ENCODE measurements around the gene HSPBAP1. TPM values are rescaled to one million over a fixed set of nuclear protein-coding genes. Genes with fewer than 3 reads are reported as not detected.

The HSPBAP1 gene, protein sequence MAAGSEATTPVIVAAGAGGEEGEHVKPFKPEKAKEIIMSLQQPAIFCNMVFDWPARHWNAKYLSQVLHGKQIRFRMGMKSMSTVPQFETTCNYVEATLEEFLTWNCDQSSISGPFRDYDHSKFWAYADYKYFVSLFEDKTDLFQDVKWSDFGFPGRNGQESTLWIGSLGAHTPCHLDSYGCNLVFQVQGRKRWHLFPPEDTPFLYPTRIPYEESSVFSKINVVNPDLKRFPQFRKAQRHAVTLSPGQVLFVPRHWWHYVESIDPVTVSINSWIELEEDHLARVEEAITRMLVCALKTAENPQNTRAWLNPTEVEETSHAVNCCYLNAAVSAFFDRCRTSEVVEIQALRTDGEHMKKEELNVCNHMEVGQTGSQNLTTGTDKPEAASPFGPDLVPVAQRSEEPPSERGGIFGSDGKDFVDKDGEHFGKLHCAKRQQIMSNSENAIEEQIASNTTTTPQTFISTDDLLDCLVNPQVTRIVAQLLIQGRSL
- 10.1 and 14.1 TPM in 2 replicates for total RNA-seq

DNA sequence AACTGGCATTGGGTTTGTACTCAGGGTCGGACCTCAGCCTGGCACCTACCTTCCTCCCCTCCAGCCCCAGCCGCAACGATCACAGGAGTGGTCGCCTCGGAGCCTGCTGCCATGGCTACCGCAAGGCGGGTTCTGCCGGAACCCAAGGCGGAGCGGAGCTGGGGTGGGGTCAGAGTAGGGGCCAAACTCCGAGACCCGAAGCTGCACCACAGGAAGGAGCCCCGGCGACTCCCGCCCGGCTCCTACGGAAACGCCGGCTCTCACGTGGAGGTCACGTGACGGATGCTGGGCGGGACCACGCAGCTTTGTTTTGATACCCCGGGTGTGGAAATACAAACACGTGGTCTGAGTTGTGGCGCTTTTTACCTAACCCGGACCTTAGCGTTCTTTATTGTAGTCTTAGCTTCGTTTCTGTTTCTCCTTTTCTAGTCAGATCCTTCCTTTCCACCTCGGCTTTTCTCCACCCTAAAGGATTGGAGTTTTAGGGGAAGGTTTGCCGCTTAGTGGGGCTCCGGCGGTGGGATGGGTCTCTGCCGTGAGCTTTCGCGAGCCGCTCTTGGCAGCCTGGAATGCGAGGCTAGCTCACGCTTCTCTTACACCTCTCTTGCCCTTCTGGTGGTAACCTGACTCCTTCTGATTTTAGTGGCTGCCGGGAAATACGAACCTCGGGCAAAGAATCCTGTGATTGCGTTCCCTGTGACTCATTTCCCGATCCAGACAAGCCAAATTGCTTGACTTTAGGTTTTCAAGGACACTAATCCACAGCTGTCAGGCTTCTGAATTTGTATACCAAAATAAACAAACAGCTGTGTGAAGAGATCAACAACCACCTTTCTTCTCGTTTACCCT is at the start of gene HSPBAP1:
Gene HSPBAP1, minus strand, starts transcription at position 264 of the 849 bp plus-strand sequence. Its CDS starts 151 bp downstream, at position 113.

DNA sequence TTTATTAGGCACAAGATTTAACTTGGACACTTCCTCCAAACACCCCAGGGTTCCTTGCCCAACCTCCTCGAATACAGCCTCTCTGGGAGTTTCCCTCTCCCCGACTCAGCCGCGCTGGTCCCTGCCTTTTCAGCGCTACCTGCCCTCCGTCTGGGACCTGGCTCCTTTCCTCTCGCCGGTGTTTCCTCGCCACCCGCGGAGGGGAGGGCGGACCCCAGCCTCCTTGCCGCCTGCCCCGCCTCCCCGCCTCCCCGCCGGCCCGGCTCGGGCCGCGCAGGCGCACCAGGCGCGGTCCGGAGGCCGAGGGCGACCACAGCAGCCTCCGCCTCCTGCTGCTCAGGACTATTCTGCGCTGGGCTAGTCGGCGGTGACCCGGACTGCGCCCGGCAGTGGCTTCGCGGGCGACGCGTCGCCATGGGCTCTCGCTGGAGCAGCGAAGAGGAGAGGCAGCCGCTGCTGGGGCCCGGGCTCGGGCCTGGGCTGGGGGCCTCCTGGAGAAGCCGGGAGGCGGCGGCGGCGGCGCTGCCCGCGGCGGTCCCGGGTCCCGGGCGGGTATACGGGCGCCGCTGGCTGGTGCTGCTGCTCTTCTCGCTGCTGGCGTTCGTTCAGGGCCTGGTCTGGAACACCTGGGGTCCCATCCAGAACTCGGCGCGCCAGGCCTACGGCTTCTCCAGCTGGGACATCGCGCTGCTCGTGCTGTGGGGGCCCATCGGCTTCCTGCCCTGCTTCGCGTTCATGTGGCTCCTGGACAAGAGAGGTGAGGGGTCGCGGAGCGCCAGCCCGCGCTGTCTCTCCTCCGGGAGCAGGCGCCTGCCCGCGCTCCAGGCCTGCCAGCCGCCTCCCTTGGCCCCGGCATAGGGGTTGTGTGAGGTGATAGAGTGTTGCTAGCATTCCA is 1.4 kb upstream of the HSPBAP1 start, which contains the start of gene SLC49A4:
Gene SLC49A4, plus strand, starts transcription at position 291 of the 895 bp plus-strand sequence. Its CDS starts 124 bp downstream, at position 415.

Other genes with a start within 250 kb of the HSPBAP1 start
- gene PARP9, start 229.5 kb downstream of the HSPBAP1 start, total RNA-seq = 8.7 and 11.8 TPM in 2 replicates
- gene DTX3L, start 229.5 kb downstream of the HSPBAP1 start, total RNA-seq = 9.4 and 15.2 TPM in 2 replicates
- not detected in 2 replicates for gene PARP15, start 216.2 kb downstream of the HSPBAP1 start, total RNA-seq
- 18.8 and 44.8 TPM in 2 replicates for gene PARP14, start 113.0 kb downstream of the HSPBAP1 start, total RNA-seq
- gene SLC49A4, start 1.2 kb upstream of the HSPBAP1 start, total RNA-seq = 34.7 and 35.4 TPM in 2 replicates
- 0.21 and 3.4 TPM in 2 replicates for gene SEMA5B, start 233.9 kb upstream of the HSPBAP1 start, total RNA-seq